OCI-LY1 (cell line): ENCODE results near the gene SLC22A2.

Source experiments
- EZH2 ChIP-seq: fragments of 200-600 bp; sonication (generic), shearing (Covaris generic); IDR thresholded peaks from 2 replicates; pipeline ENCODE4 v1.8.0; 2017; ENCODE audit warnings: borderline replicate concordance, mixed run types, mild to moderate bottlenecking, antibody characterized with exemption, low read length, moderate library complexity, mixed read lengths
- TF ChIP-seq, protein P1 (sequence below): fragments of 200-600 bp; sonication (generic), shearing (Covaris generic); IDR thresholded peaks from 2 replicates; pipeline ENCODE4 v1.5.1; 2017; ENCODE audit warnings: mild to moderate bottlenecking, antibody characterized with exemption, low read length, moderate library complexity, mixed read lengths

DNA sequence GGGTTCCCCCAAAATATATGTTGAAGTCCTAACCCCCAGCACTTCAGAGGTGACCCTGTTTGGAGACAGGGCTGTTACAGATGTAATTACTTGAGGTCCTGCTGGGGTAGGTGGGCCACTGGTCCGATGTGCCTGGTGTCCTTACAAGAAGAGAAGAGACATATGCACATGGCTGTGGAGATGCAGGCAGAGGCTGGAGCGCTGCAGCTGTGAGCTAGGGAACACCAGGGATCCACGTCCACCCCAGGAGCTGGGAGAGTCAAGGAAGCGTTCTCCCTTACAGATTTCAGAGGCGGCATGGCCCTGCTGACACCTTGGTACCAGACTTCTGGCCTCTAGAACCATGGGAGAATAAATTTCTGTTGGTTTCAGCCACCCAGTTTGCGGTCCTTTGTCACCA lies 11.7 kb upstream of the SLC22A2 start:
- TF ChIP-seq, protein P1, sequence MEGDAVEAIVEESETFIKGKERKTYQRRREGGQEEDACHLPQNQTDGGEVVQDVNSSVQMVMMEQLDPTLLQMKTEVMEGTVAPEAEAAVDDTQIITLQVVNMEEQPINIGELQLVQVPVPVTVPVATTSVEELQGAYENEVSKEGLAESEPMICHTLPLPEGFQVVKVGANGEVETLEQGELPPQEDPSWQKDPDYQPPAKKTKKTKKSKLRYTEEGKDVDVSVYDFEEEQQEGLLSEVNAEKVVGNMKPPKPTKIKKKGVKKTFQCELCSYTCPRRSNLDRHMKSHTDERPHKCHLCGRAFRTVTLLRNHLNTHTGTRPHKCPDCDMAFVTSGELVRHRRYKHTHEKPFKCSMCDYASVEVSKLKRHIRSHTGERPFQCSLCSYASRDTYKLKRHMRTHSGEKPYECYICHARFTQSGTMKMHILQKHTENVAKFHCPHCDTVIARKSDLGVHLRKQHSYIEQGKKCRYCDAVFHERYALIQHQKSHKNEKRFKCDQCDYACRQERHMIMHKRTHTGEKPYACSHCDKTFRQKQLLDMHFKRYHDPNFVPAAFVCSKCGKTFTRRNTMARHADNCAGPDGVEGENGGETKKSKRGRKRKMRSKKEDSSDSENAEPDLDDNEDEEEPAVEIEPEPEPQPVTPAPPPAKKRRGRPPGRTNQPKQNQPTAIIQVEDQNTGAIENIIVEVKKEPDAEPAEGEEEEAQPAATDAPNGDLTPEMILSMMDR = no peak
- TF ChIP-seq EZH2 = no peak
